Natural killer cell (primary cell): ENCODE measurements around the gene ZCCHC10. TPM values are rescaled to one million over a fixed set of nuclear protein-coding genes. Genes with fewer than 3 reads are reported as not detected.
"Not testable (repeated sequence)": the region's sequence is repeated elsewhere in the genome, so short reads cannot be mapped to it uniquely, and the experiment has no call there.

Source experiments
- ATAC-seq, 3 donors: fragments of 150-1000 bp in 2 of 3; fragments of 200-7000 bp in 1 of 3; cut with Tn5 transposase; 1 replicate in 1 of 3; 2 replicates in 2 of 3; pipeline ENCODE4 v1.10.0; 2021; ENCODE audit warnings: mild to moderate bottlenecking in 2 of 3, moderate library complexity in 2 of 3
- DNase-seq, 2 donors: peaks; one replicate each; pipeline versions ENCODE4 v3.0.0 to v3.0.0-alpha.2; 2013 to 2021; ENCODE audit warnings: mixed read lengths in 1 of 2
- H3K27ac ChIP-seq: one replicate; pipeline ENCODE4 v1.5.1; 2013; ENCODE audit warnings: mild to moderate bottlenecking, low read length
- H3K27me3 ChIP-seq: one replicate; pipeline ENCODE4 v1.6.1; 2013; ENCODE audit warnings: low read length; ENCODE audit not compliant: control insufficient read depth, insufficient read depth
- H3K36me3 ChIP-seq: one replicate; pipeline ENCODE4 v1.6.1; 2013; ENCODE audit warnings: low read length; ENCODE audit not compliant: control insufficient read depth, insufficient read depth
- H3K4me1 ChIP-seq: one replicate; pipeline ENCODE4 v1.6.1; 2013; ENCODE audit warnings: low read length; ENCODE audit not compliant: control insufficient read depth, insufficient read depth
- H3K4me3 ChIP-seq: one replicate; pipeline ENCODE4 v1.5.1; 2013; ENCODE audit warnings: low read length
- H3K9me3 ChIP-seq: one replicate; pipeline ENCODE4 v1.6.1; 2013; ENCODE audit warnings: low read length; ENCODE audit not compliant: control insufficient read depth, insufficient read depth
- H3K27ac Mint-ChIP-seq, 2 donors: one replicate each; pipeline ENCODE4 v1.8.0; 2022; ENCODE audit warnings: mild to moderate bottlenecking in 2 of 2, mixed read lengths in 2 of 2, moderate library complexity in 1 of 2
- H3K27me3 Mint-ChIP-seq, 2 donors: one replicate each; pipeline ENCODE4 v1.8.0; 2022; ENCODE audit warnings: low read depth in 2 of 2, mixed read lengths in 2 of 2
- H3K36me3 Mint-ChIP-seq: one replicate; pipeline ENCODE4 v1.8.0; 2022; ENCODE audit warnings: mixed read lengths
- H3K4me1 Mint-ChIP-seq, 2 donors: one replicate each; pipeline ENCODE4 v1.8.0; 2022; ENCODE audit warnings: mixed read lengths in 2 of 2
- H3K4me3 Mint-ChIP-seq: one replicate; pipeline ENCODE4 v1.8.0; 2022; ENCODE audit warnings: mild to moderate bottlenecking, moderate library complexity, mixed read lengths
- H3K9me3 Mint-ChIP-seq, 2 donors: one replicate each; pipeline ENCODE4 v1.8.0; 2022; ENCODE audit warnings: mixed read lengths in 2 of 2
- CTCF ChIP-seq: fragments of 200-600 bp; IDR thresholded peaks from one replicate; pipeline ENCODE4 v1.8.0; 2022; ENCODE audit warnings: antibody characterized with exemption
- whole genome bisulfite sequencing: methylation state at CpG from one replicate; pipeline ENCODE4 v1.1.7; 2013; ENCODE audit warnings: missing lambda C conversion rate; ENCODE audit not compliant: insufficient coverage; 5-methylcytosine and 5-hydroxymethylcytosine counted together
- intact Hi-C: fragments of 100-400 bp; cut with micrococcal nuclease; formaldehyde crosslinking; loops from one replicate; pipeline ENCODE4 v1.14.2; 2022
- total RNA-seq, 4 donors: library from RNA; stranded (reverse); fragments of 120-200 nt in 1 of 4; gene quantifications; one replicate each; pipeline versions ENCODE4 v1.2.3 to v1.2.4, GENCODE V29; 2013 to 2022

ZCCHC10 gene
- total RNA-seq, 3 donors from 2014 or later (not counting 1 experiment from before 2014, with no cell fraction given), result 18.4 to 20.5 (median 20.4) TPM

DNA sequence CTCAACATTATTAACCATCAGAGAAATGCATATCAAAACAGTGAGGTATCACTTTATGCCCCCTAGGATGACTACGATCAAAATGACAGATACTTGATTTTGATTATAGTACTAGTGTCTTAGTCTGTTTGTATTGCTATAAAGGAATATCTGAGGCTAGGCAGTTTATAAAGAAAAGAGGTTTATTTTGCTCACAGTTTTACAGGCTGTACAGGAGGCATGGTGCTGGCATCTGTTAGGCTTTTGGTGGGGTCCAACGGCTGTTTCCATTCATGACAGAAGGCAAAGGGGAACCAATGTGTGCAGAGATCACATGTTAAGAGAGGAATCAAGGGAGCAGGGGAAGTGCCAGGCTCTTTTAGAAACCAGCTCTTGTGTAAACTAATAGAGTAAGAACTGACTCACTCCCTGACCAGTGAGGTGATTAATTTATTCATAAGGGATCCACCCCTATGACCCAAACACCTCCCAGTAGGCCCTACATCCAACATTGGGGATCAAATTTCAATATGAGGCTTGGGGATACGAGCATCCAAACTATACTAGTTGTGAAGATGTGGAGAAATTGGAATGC lies 46.9 kb downstream of the ZCCHC10 start:
- Mint-ChIP-seq H3K4me3 (no peak overlapping the region), H3K27ac (no peak overlapping the region), H3K4me1 (no peaks in the 10 kb centered on the region), H3K9me3 (no peaks in the 10 kb centered on the region), H3K27me3 (no peaks in the 10 kb centered on the region), H3K36me3 (no peaks in the 10 kb centered on the region)
- Histone ChIP-seq H3K4me3 (no peak overlapping the region), H3K9me3 (no peaks in the 10 kb centered on the region), H3K4me1 (no peaks in the 10 kb centered on the region), H3K36me3 (no peaks in the 10 kb centered on the region), H3K27me3 (no peaks in the 10 kb centered on the region), H3K27ac (no peak overlapping the region)
- TF ChIP-seq CTCF, result no peak
- intact Hi-C loops, result no loop called here
- ATAC-seq, result no peak
- no peak for DNase-seq
- WGBS, result 91% methylated on average over 2 of the region's 3 CpGs

DNA sequence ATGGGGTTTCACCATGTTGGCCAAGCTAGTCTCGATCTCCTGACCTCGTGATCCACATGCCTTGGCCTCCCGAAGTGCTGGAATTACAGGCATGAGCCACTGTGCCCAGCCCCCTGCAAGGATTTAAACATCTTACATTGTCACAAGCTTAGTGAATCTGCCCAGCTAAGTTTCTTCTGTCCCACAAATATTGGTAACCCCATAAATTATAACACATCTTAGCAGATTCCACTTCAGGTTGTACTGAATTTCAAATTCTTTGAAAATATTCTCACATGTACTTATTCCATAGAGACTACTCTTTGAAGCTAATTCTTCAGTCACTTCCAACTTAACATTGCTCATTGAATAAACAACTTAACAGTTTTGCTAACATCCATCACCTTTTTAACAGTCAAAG lies 49.5 kb downstream of the ZCCHC10 start:
- Histone ChIP-seq H3K4me1 (no peaks in the 10 kb centered on the region), H3K4me3 (no peak overlapping the region), H3K36me3 (no peaks in the 10 kb centered on the region), H3K9me3 (no peaks in the 10 kb centered on the region), H3K27ac (no peak overlapping the region), H3K27me3 (no peaks in the 10 kb centered on the region)
- no peaks in the 10 kb centered on the region for H3K4me1 Mint-ChIP-seq
- TF ChIP-seq CTCF, result no peak
- H3K27me3 Mint-ChIP-seq, result no peaks in the 10 kb centered on the region
- no peak for DNase-seq
- no peaks in the 10 kb centered on the region for H3K9me3 Mint-ChIP-seq
- intact Hi-C loops, result no loop called here
- no peak for ATAC-seq
- H3K4me3 Mint-ChIP-seq, result no peak overlapping the region
- 87% methylated on average over 3 of the region's 3 CpGs for WGBS
- no peaks in the 10 kb centered on the region for H3K36me3 Mint-ChIP-seq
- H3K27ac Mint-ChIP-seq, result no peak overlapping the region

DNA sequence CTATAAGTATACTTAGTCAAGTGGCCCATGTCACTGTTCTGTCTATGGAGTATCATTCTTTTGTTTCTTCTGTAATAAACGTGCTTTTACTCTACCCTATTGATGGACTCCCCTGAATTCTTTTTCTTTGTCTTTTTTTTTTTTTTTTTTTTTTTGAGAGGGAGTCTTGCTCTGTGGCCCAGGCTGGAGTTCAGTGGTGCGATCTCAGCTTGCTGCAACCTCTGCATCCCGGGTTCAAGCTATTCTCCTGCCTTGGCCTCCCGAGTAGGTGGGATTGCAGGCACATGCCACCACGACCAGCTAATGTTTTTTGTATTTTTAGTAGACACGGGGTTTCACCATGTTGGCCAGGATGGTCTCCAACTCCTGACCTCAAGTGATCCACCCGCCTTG lies 53.9 kb downstream of the ZCCHC10 start:
- DNase-seq, H3K9me3 Mint-ChIP-seq, H3K4me1 Mint-ChIP-seq, H3K36me3 ChIP-seq, ATAC-seq, H3K4me1 ChIP-seq, H3K27ac Mint-ChIP-seq, H3K4me3 ChIP-seq, intact Hi-C loops, H3K36me3 Mint-ChIP-seq, H3K27me3 ChIP-seq, H3K27ac ChIP-seq, H3K4me3 Mint-ChIP-seq, H3K27me3 Mint-ChIP-seq, H3K9me3 ChIP-seq: not testable (repeated sequence)
- WGBS, result 95% methylated on average over 6 of the region's 7 CpGs

DNA sequence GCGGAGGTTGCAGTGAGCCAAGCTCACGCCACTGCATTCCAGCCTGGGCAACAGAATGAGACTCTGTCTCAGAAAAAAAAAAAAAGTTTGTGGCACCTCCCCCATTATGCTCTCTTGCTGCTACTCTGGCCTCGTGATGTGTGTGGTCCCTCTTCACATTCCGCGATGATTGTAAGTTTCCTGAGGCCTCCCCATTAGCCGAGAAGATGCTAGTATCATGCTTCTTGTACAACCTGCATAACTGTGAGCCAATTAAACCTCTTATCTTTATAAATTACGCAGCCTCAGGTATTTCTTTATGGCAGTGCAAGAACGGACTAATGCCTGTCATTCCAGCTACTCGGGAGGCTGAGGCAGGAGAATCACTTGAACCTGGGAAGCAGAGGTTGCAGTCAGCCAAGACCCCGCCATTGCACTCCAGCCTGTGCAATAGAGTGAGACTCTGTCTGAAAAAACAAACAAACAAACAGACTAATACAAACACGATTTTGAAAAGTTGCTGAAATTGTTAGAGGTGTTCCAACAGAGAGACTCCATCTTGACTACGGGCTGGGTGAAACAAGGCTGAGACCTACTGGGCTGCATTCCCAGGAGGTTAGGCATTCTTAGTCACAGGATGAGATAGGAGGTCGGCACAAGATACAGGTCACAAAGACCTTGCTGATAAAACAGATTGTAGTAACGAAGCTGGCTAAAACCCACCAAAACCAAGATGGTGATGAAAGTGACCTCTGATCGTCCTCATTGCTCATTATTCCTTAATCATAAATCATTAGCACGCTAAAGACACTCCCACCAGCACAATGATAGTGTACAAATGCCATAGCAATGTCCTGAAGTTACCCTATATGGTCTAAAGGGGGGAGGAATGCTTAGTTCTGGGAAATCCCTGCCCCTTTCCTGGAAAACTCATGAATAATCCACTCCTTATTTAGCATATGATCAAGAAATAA lies 54.6 kb downstream of the ZCCHC10 start:
- ATAC-seq, result no peak
- H3K4me3 Mint-ChIP-seq, result no peak overlapping the region
- 94% methylated on average over 15 of the region's 16 CpGs for WGBS
- H3K36me3 Mint-ChIP-seq, result no peaks in the 10 kb centered on the region
- intact Hi-C loops, result no loop called here
- Histone ChIP-seq H3K27ac (no peak overlapping the region), H3K9me3 (no peaks in the 10 kb centered on the region), H3K36me3 (no peaks in the 10 kb centered on the region), H3K4me1 (no peaks in the 10 kb centered on the region), H3K27me3 (no peaks in the 10 kb centered on the region), H3K4me3 (no peak overlapping the region)
- no peak for TF ChIP-seq CTCF
- H3K9me3 Mint-ChIP-seq, result no peaks in the 10 kb centered on the region
- H3K27me3 Mint-ChIP-seq, result no peaks in the 10 kb centered on the region
- no peaks in the 10 kb centered on the region for H3K4me1 Mint-ChIP-seq
- H3K27ac Mint-ChIP-seq, result no peak overlapping the region
- DNase-seq, result no peak
